PC-9 (cell line): ENCODE measurements around the gene PSMD1.
"Not testable (repeated sequence)": the region's sequence is repeated elsewhere in the genome, so short reads cannot be mapped to it uniquely, and the experiment has no call there.

ENCODE experiments used
- CTCF ChIP-seq: fragments of 200-600 bp; sonication (generic); conservative IDR thresholded peaks from 2 replicates; pipeline ENCODE4 v1.6.1; 2017; ENCODE audit warnings: mixed run types, antibody characterized with exemption, mild to moderate bottlenecking, moderate library complexity
- EZH2 ChIP-seq: fragments of 200-600 bp; sonication (generic); IDR thresholded peaks from 2 replicates; pipeline ENCODE4 v1.8.0; 2017; ENCODE audit warnings: antibody characterized with exemption, low read depth

- TF ChIP-seq CTCF, EZH2: not testable (repeated sequence)
These were observed 84.1 kb downstream of the PSMD1 start for GRCh38 chr2:231140808-231141207.
